Measurements from ENCODE around the gene SAMD11.
"Not testable (repeated sequence)": the region's sequence is repeated elsewhere in the genome, so short reads cannot be mapped to it uniquely, and the experiment has no call there.

Gene SAMD11

DNA sequence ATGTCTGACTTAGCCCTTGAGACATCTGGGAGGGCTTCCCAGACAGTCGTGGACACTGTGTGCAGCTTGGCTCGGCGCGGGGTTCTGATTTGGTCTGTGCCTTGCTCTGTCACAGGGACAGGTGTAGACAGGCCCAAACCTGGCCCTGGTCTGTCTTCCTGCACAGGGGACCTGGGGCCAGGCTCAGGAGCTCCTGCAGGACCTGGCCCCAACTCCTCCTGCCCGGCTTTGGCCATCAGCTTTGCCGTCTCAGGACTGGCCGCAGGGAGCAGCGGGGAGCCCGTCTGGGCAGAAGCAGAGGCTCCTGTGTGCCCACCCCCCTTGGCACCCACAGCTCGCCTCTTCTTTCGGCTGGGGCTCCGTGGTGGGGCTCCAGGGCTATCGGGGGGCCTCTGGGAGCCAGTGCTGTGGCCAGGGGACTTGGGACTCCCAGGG is 56.4 kb downstream of the SAMD11 start:
- DNase-seq = no peak

DNA sequence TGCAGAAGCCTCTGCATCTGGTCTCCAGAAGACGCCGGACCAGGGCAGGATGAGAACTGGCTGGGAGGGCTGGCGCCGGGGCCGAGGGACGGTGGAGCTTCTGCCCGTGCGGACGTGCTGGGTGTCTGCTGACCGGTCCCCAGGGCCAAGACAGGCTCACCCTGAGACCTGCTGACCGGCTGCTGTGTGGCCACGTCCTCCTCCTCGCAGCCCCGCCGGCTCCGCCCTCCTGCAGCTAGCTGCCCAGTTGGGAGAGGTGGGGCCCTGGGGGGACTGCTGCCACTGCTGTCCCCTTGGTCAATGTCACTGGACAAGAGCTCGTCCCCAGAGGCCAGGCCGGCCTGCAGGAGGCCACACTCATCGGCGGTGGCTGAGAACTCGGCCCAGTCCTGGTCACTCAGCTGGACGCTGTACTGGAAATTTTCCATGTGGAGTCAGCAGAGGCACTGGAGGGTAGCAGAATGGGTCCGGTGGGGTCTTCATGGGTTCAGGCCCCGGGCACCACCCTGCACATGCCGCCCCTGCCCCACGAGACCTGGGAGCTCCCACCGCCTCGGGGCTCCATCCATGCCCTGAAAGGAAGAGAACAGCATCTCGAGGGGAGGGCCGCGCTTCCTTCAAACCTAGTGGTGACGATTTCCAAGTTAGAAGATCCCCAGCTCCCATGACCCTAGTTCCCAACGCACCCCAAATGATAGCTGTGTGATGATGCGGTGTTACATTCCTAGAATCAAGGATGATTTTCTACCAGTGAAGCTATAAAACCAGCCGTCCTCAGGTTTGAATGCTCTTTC is 57.1 kb downstream of the SAMD11 start:
- no peak for DNase-seq

DNA sequence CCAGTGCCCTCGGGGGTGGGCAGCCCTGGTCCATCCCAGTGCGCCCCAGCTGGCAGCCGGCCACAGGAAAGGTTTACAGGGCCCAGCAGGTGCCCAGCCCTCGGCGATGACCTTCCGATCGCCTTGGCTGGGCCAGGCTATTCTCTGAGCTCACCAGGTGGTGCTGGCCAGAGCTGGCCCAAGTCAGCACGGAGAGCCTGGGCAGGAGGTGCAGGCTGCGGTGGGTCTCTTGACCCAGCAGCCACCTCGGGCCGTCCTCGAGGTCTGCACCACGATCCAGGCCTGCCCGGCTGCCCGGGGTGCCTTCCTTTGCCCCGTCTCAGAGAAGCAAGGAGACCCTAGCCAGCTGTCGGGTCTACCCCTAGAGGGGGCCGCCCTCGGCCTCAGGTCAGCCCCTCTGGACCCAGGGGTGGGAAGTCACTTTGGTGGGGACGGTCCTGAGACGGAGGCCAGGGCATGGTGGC is 57.8 kb downstream of the SAMD11 start:
- no peak for DNase-seq

DNA sequence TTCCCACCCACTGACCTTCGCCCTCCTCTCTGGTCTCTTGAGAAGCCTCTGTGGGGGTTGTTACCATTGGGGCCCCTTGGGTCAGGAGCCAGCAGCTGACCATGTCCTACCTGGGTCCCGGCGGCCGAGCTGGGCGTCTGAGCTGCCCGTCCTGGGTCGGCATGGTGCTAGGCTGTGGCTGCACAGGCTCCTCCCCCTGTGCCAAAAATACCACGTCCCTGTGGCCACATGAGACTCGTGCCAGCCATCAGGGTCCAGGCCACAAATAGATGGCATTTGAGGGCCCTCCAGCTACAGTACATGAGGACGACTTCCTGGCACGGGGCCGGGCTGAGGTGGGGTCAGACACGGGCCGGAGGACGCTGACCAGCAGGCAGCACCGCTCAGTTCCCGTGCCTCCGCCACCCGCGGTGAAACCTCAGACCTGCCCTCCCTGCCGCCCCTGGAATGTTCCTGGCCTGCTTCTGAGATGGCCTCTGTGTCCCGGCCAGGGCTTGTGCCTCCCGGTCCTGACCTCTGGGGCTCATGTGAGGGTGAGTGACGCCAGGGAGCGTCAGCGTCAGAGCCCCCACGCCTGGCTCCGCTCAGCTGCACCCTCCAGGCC is 58.3 kb downstream of the SAMD11 start, which contains the start of gene PERM1:
Gene PERM1, minus strand, starts transcription at position 139 of the 604 bp plus-strand sequence. CDS start 1,064 bp downstream, outside the sequence.
- DNase-seq = no peak

DNA sequence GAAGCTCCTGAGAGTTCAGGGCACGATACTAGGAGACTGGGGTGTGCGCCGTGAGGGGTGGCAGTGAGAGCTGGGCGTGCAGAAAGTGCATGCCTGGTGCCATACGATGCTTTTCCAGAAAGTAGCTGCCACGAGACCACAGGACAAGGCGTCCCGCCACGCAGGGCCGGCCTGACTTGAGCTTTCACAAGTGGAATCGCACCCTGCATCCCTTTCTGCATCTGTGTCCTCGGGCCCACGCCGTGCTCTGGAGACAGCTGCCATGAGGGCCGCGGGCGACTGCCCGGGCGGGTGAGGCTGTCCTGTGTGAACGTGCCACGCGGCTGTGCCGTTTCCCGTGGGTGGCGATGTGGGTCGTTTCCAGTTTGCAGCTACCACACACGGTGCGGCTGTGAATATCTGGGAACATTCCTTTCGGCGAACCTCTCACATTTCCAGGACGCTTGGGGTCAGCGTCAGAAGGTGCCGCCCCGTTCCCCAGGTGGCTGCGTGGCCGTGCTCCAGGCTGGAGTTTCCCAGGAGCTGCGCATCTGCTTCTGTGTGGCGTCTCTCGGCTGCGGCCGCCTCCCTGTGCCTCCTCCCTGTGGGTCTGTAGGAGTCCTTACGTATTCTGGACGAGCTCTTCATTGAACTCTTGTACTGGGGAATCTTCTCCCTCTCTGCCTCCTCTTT is 59.2 kb downstream of the SAMD11 start:
- no peak for DNase-seq

DNA sequence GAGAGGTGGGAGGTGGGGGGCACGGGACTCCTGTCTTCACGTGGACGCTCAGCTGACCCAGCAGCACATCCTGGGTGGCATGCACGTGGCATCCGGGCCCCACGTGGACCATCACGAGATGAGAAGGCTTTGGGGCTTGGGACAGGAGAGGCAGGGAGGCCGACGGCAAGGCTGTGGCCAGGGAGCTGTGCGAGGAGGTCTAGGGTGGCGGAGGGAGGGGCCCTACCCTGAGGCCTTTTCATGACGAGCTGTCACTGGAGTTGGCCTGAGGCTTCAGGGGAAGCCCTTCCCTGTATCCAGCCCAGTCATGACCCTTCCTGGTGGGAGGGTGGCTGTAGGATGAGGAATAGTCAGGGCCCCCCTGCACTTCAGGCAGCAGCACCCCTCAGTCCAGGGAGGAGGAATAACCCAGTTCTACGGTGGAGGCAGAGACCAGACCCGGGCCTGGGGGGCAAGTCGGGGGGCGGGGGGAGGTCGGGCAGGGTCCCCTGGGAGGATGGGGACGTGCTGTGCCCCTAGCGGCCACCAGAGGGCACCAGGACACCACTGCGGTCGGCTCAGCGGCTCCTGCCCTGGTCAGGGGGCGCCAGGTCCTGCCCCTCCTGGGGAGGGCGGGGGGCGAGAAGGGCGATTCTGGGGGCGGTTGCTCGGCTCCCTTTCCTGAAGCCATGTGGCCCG is 60.2 kb downstream of the SAMD11 start:
- DNase-seq = no peak

DNA sequence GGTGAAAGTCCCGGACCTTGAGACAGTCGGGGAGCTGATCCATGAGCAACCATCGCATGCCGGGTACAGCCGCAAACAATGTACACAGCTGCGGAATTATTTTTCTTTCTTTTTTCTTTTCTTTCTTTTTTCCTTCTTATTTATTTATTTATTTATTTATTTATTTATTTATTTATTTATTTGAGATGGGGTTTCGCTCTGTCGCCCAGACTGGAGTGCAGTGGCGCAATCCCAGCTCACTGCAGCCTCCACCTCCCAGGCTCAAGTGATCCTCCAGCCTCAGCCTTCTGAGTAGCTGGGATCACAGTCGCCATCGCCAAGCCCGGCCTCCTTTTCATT is 60.7 kb downstream of the SAMD11 start:
- no peak for DNase-seq

DNA sequence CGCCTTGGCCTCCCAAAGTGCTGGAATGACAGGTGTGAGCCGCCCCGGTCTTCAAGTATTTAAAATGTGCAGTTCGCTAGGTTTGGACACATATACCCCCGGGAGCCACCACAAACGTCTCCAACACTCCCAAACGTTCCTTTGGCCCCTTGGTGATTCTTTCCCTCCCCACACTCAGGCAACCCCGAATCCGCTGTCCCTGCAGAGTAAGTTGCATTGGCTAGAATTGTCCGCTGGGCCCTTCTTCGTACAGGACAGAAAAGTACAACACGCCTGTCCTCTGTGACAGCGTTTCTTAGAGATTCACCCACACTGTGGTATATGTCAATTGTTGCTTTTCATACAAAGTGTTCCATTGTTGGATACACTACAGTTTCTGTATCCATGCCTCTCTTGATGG is 61.4 kb downstream of the SAMD11 start:
- no peak for DNase-seq

DNA sequence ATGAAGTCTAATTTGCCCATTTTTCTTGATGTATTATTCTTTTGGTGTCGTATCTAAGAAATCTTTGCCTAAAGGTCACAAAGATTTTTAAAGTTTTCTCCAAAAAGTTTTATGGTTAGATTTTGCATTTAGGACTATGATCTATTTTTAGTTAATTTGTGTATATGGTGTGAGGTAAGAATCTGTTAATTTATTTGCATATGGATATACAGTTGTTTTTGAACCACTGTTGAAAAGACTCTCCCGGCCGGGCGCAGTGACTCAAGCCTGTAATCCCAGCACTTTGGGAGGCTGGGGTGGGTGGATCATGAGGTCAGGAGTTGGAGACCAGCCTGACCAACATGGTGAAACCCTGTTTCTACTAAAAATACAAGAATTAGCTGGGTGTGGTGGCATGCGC is 64.3 kb downstream of the SAMD11 start:
- DNase-seq = not testable (repeated sequence)

DNA sequence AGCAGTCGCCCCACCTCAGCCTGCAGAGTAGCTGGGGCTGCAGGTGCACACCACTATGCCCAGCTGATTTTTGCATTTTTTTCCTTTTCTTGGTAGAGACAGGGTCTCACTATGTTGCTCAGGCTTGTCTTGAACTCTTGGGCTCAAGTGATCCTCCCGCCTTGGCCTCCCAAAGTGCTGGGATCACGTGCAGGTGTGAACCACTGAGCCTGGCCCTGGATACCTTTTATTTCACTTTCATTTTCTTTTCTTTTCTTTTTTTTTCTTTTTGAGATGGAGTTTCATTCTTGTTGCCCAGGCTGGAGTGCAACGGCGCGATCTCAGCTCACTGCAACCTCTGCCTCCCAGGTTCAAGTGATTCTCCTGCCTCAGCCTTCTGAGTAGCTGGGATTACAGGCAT is 67.6 kb downstream of the SAMD11 start:
- not testable (repeated sequence) for DNase-seq

DNA sequence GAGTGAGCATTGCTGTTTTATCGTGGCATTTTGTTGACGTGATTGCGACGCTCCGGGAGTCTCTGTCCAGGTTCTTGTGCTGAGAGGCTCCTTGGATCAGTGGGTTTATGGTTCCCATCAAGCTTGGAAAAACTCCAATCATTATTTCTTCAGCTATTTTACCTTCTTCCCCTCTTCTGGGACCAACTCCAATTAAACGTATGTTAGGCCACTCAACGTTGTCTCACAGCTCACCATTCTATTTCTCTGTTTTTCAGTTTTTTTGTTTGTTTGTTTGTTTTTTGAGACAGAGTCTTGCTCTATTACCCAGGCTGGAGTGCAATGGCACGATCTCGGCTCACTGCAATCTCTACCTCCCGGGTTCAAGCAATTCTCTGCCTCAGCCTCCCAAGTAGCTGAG is 68.2 kb downstream of the SAMD11 start:
- no peak for DNase-seq

DNA sequence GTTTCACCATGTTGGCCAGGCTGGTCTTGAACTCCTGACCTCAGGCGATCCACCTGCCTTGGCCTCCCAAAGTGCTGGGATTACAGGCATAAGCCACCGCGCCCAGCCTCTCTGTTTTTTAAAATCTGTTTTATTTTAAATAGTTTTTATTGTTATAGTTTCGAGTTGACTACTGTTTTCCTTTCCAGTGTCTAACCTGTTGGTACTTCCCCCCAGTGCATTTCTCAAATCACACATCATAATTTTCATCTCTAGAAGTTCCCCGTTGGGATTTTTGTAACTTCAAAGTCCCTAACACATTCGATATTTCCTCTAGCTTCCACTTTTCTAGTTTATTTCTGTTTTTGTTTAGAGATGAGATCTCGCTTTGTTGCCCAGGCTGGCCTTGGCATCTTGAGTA is 68.6 kb downstream of the SAMD11 start:
- no peak for DNase-seq

DNA sequence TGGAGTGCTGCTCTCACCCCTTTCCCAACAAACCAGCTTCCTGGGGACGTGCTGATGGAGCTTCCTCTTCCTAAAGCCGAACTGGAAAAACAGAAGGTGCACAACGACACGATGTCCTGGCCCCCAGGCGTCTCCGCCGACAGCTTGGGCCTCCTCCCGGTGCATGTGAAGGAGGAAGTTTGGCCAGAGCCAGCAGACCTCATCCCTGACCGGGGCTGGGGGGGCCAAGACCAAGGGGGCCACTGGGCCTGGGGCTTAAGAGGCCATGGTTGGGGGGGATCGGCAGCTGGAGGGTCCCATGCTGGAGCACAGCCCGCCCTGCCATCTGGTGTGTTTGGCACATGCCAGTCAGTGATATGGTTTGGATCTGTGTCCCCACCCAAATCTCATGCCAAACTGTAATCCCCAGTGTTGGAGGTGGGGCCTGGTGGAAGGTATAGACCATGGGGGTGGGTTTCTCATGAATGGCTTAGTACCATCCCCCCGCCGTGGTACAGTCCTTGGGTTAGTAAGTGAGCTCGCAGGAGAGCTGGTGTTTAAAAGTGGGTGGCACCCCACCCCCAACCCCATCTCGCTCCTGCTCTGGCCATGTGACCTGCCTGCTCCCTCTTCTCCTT is 69.8 kb downstream of the SAMD11 start:
- no peak for DNase-seq
